SIG-M5 (cell line): Measurements from ENCODE around the gene RIN3.
A peak's percentile ranks its signal among the peaks of the same experiment; 100 is the strongest.
"Not testable (repeated sequence)": the region's sequence is repeated elsewhere in the genome, so short reads cannot be mapped to it uniquely, and the experiment has no call there.

ENCODE experiments used
- DNase-seq: peaks from one replicate; lab custom pipeline; 2025; lab: John Stamatoyannopoulos, UW

Gene RIN3

GRCh38 chr14:92665661-92666110, 152.1 kb downstream of the RIN3 start:
- DNase-seq: no peak

GRCh38 chr14:92666251-92666650, 152.7 kb downstream of the RIN3 start:
- no peak for DNase-seq

- DNase-seq: no peak
These were observed 154.8 kb downstream of the RIN3 start for GRCh38 chr14:92668276-92668973.

GRCh38 chr14:92670160-92670559, 156.6 kb downstream of the RIN3 start:
- no peak for DNase-seq

- no peak for DNase-seq
These were observed 157.2 kb downstream of the RIN3 start for GRCh38 chr14:92670643-92671366.

- no peak for DNase-seq
These were observed 160.1 kb downstream of the RIN3 start for GRCh38 chr14:92673601-92674150.

GRCh38 chr14:92675421-92675820, 161.8 kb downstream of the RIN3 start:
- no peak for DNase-seq

- DNase-seq: no peak
These were observed 162.4 kb downstream of the RIN3 start for GRCh38 chr14:92675976-92676375.

- no peak for DNase-seq
These were observed 163.0 kb downstream of the RIN3 start for GRCh38 chr14:92676403-92677086.

- DNase-seq: peak; percentile 46
These were observed 163.6 kb downstream of the RIN3 start for GRCh38 chr14:92677087-92677668.

GRCh38 chr14:92677955-92678354, 164.4 kb downstream of the RIN3 start:
- no peak for DNase-seq

GRCh38 chr14:92678766-92679165, 165.2 kb downstream of the RIN3 start:
- no peak for DNase-seq

- DNase-seq: no peak
These were observed 165.7 kb downstream of the RIN3 start for GRCh38 chr14:92679246-92679645.

- DNase-seq: not testable (repeated sequence)
These were observed 166.7 kb downstream of the RIN3 start for GRCh38 chr14:92680330-92680729.

GRCh38 chr14:92680781-92681650, 167.4 kb downstream of the RIN3 start:
- no peak for DNase-seq

GRCh38 chr14:92683041-92683440, 169.5 kb downstream of the RIN3 start:
- no peak for DNase-seq

GRCh38 chr14:92684801-92685560, 171.4 kb downstream of the RIN3 start:
- no peak for DNase-seq

- no peak for DNase-seq
These were observed 172.3 kb downstream of the RIN3 start for GRCh38 chr14:92685784-92686355.

GRCh38 chr14:92686411-92686899, 172.9 kb downstream of the RIN3 start:
- DNase-seq: no peak

- DNase-seq: no peak
These were observed 173.4 kb downstream of the RIN3 start for GRCh38 chr14:92686900-92687427.
